ENCODE data around the gene TRMT2A.

TRMT2A gene

GRCh38 chr22:20117633-20118299 lies 740 bp upstream of the TRMT2A start:
- peak; percentile 60 for DNase-seq

DNA sequence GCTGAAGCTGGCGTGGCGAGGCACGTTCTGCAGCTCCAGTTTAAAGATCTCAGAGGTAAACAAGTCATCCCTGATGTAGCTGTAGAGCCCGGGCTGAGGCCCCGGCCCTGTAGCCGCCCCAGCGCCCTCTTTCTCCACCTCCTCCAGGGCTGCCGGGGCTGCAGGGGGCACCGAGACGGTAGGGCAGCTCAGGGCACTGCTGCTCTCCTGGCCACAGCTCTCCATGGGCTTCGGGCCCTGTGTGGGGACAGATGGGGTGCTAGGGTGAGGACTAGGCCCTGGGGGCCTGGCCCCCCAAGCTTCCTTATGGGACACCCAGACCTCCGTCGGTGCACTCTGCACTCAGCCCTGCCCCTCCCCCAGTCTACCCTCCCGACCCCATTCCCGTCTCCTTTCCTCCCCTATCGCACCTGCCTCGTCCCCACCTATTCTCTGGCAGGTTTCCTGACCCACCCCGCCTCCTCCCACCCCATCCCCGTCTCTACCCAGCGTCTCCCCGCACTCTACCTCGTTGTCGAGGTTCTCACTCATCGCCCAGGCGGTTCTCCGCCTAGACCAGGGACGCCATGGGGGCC lies 563 bp downstream of the TRMT2A start:
- DNase-seq, result no peak

GRCh38 chr22:20115691-20116375 lies 1.2 kb downstream of the TRMT2A start, which contains the start of gene RANBP1:
TSS of gene RANBP1 (plus strand) at chr22:20116104. CDS start at chr22:20116185, 81 bp downstream.
- peak; percentile 12 for DNase-seq

DNA sequence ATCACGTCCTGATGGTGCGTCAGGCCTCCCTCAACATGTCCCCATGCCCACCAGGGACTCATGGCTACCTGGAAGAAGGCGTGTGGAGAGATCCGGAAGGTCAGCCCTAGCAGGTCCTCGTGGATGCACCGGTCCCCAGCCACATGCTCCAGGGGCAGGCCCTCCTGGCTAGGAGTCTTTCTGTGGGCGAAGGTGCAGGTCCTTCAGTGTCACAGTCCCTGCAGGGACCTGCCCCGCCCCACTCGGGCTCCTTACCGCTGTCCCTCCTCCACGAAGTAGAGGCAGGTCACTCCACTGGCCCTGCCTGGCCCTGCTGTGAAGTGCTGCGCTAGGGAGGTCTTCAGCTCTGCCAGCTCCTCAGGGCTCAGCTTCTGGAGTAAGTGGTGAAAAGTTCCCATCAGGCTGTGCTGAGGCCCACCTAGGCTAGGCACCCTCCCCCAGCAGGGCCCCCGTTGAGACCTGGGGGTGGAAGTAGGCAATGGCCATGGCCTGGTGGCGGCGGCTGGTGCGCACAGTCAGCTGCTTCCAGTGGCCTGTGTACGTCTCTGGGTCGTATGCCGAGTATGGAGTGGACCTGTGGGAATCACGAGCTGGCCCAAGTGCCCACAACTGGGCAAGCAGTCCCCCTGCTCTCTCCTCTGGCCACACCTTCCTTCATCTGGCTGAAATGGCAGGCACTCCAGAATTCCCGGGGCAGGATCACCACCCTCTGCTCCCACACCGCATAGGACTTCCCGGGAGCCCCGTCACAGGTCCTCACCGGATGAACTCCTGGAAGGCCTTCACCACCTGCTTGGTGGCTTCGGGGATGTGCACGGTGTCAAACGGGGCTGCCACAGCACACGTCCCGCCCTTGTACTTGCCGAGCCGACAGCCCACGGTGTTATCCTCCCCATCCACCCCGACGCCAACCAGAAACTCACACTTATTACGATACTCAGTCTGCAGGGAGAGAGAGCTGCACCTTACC lies 2.2 kb downstream of the TRMT2A start:
- DNase-seq, result no peak

DNA sequence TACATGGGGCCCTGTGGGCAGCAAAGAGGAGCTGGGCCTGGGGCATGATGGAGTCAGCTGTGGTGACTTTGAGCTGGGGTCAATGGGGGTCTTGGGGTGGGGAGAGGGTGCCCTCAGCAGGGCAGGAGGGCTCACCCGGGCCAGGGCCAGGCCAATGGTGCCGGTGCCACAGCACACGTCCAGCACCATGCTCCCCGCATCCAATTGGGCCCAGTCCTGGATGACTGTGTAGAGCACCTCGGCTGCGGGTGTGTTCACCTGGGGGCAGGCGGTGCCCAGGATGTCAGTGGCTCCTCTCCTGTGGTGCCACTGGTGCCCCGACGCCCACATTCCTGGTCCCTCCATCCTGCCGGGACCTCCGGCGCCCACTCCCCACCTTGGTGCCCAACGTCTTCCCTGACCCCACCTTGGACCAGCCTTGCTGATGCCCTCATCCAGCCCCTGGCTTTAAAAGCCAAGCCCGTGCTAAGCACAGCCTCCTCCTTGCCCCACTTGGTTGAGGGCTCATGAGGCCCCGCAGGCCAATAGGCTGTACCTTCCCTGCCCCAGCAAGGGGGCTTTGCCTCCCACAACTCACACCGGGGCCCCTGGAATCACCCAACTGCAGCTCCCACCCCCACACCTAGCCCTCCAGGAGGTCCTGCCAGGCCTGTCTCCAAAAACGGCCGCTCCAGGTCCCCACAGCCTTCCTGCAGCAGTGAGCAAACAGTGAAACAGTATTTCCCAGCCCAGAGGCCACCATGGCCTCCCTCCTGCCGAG lies 3.3 kb downstream of the TRMT2A start:
- DNase-seq, result peak; percentile 7

GRCh38 chr22:20112623-20113511 lies 4.2 kb downstream of the TRMT2A start:
- peak; percentile 13 for DNase-seq

- DNase-seq, result peak; percentile 28
Observed at GRCh38 chr22:20111689-20112622, 5.1 kb downstream of the TRMT2A start.

DNA sequence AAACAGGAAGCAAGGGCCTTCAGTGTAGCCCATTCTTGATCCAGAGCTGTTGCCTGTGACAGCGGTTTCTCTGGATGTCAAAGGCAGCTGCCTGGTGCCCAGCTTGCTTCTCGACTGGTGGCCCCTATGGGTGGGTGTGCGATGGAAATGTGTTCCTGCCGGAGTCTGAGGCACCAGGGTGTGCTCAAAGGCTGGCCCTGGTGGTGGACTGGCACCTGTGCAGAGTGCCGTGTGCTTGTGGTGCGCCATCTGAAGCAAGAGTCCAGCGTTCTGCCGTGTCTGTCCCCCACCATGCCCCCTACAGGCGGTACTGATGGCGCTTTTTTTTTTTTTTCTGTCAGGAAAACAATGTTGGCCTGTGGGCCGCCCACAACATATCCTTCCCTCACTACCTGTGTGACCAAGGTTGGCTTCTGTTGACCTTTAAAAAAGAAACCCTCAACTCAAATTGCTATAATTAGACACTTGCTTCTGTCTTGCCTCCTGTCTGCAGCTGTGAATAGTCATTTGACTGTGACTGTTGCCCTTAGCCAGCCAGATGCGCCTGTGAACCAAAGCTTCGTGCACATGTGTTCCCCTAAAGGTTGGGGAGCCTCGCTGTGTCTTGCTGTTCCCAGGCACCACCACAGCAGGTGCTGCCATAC lies 5.9 kb downstream of the TRMT2A start:
- DNase-seq, result peak; percentile 81

- DNase-seq, result no peak
Observed at GRCh38 chr22:20110359-20110985, 6.6 kb downstream of the TRMT2A start.

GRCh38 chr22:20109411-20110358 lies 7.3 kb downstream of the TRMT2A start:
- peak; percentile 8 for DNase-seq

DNA sequence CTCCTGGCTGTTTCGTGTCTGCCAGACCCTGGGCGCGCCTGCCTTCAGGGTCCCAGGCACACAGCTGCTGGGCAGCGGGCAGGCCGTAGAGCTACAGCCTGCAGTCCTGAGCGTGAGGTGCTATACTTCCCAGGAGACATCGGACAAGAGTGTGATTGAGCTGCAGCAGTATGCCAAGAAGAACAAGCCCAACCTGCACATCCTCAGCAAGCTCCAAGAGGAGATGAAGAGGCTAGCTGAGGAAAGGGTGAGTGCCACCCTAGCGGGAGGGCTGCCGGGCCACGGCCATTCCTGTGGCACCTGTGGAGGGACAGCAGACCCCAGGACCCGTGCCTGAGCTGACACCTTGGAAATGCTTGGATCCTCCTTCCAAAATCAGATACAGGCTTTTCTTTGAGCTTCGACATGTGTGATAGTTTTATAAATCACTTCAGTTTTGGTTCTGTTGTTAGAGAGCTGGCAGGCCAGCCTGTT lies 8.2 kb downstream of the TRMT2A start:
- DNase-seq, result no peak

- no peak for DNase-seq
Observed at GRCh38 chr22:20107951-20108756, 8.9 kb downstream of the TRMT2A start.

GRCh38 chr22:20107471-20107901 lies 9.5 kb downstream of the TRMT2A start:
- DNase-seq, result no peak

DNA sequence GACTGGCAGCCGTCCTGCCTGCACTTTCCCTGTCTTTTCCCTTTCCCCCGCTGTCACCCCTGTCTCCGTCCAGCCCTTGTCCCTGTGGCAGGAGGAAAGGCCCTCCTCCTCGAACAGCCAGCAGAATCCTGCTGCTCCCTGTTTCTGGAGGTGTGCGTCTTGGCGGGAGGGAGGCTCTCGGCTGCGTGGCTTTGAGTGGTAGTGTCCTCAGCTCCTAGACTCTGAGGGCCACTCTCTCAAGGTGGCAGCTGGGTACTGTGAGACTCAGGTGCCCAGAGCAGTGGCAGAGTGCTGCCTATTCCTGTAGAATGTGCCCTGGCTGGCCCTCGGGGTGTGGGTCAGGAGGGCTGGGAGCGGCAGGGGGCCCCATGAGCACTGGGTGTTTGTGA lies 10.2 kb downstream of the TRMT2A start:
- no peak for DNase-seq

- no peak for DNase-seq
Observed at GRCh38 chr22:20106205-20106848, 10.7 kb downstream of the TRMT2A start.
